Stimulated activated CD4-positive, alpha-beta T cell treated with anti-CD3 and anti-CD28 coated beads, Interleukin-12 subunit alpha, Interleukin-12 subunit beta, amount 100 ng/mL, for 24 hours (primary cell): ENCODE results near the gene ZNF292.
"Not testable (repeated sequence)": the region's sequence is repeated elsewhere in the genome, so short reads cannot be mapped to it uniquely, and the experiment has no call there.

Source experiments
- DNase-seq, 2 experiments: peaks; one replicate each; pipeline ENCODE4 v3.0.0-alpha.2; 2020; ENCODE audit warnings: low read depth in 2 of 2

Gene ZNF292

GRCh38 chr6:87212596-87212995 lies 57.2 kb downstream of the ZNF292 start:
- no peak for DNase-seq

GRCh38 chr6:87213364-87213763 lies 58.0 kb downstream of the ZNF292 start:
- no peak for DNase-seq

GRCh38 chr6:87214831-87215230 lies 59.5 kb downstream of the ZNF292 start:
- DNase-seq: no peak

- no peak for DNase-seq
Observed at GRCh38 chr6:87220997-87221396, 65.6 kb downstream of the ZNF292 start.

- DNase-seq: no peak
Observed at GRCh38 chr6:87222676-87223075, 67.3 kb downstream of the ZNF292 start.

- DNase-seq: no peak
Observed at GRCh38 chr6:87224971-87225370, 69.6 kb downstream of the ZNF292 start.

GRCh38 chr6:87225511-87225910 lies 70.1 kb downstream of the ZNF292 start:
- DNase-seq: no peak

GRCh38 chr6:87225937-87226336 lies 70.6 kb downstream of the ZNF292 start:
- no peak for DNase-seq

GRCh38 chr6:87230801-87231200 lies 75.4 kb downstream of the ZNF292 start:
- DNase-seq: no peak

- DNase-seq: no peak
Observed at GRCh38 chr6:87237804-87238203, 82.4 kb downstream of the ZNF292 start.

- not testable (repeated sequence) for DNase-seq
Observed at GRCh38 chr6:87239098-87239635, 83.8 kb downstream of the ZNF292 start.

- no peak for DNase-seq
Observed at GRCh38 chr6:87241304-87241703, 85.9 kb downstream of the ZNF292 start.

GRCh38 chr6:87242311-87242710 lies 86.9 kb downstream of the ZNF292 start:
- DNase-seq: no peak

GRCh38 chr6:87243812-87244211 lies 88.4 kb downstream of the ZNF292 start:
- DNase-seq: no peak

GRCh38 chr6:87244380-87244779 lies 89.0 kb downstream of the ZNF292 start:
- no peak for DNase-seq

GRCh38 chr6:87250019-87250418 lies 94.7 kb downstream of the ZNF292 start:
- DNase-seq: no peak

GRCh38 chr6:87251225-87251624 lies 95.9 kb downstream of the ZNF292 start:
- no peak for DNase-seq

- DNase-seq: no peak
Observed at GRCh38 chr6:87251725-87252124, 96.4 kb downstream of the ZNF292 start.

GRCh38 chr6:87257046-87257445 lies 101.7 kb downstream of the ZNF292 start:
- no peak for DNase-seq

- DNase-seq: no peak
Observed at GRCh38 chr6:87257565-87257964, 102.2 kb downstream of the ZNF292 start.

- no peak for DNase-seq
Observed at GRCh38 chr6:87257975-87258374, 102.6 kb downstream of the ZNF292 start.

- no peak for DNase-seq
Observed at GRCh38 chr6:87259791-87260190, 104.4 kb downstream of the ZNF292 start.

GRCh38 chr6:87261534-87261933 lies 106.2 kb downstream of the ZNF292 start:
- DNase-seq: no peak

- DNase-seq: no peak
Observed at GRCh38 chr6:87264481-87264880, 109.1 kb downstream of the ZNF292 start.
